ENCODE results near the gene PHYKPL.

DNA sequence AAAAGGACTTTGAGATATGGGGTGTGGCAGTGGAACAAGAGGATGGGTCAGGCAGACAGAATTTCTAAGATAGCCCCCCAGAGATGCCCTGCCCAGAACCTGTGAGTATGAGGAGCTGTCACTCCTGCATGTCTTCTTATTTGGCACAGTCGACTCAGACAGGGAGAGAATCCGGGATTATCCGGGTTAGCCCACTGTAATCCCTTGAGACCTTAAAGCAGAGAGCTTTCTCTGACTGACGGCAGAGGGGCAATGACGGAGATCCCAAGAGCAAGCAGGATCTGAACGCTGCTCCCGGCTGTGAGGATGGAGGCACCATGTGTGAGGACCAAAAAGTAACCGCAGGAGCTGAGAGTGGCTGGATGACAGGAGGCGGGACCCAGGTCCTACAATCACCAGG, 70.1 kb downstream of the PHYKPL start:
- no peak for TF ChIP-seq POLR2A (IDR thresholded peaks at IDR 0.05)
- TF ChIP-seq, protein P1, sequence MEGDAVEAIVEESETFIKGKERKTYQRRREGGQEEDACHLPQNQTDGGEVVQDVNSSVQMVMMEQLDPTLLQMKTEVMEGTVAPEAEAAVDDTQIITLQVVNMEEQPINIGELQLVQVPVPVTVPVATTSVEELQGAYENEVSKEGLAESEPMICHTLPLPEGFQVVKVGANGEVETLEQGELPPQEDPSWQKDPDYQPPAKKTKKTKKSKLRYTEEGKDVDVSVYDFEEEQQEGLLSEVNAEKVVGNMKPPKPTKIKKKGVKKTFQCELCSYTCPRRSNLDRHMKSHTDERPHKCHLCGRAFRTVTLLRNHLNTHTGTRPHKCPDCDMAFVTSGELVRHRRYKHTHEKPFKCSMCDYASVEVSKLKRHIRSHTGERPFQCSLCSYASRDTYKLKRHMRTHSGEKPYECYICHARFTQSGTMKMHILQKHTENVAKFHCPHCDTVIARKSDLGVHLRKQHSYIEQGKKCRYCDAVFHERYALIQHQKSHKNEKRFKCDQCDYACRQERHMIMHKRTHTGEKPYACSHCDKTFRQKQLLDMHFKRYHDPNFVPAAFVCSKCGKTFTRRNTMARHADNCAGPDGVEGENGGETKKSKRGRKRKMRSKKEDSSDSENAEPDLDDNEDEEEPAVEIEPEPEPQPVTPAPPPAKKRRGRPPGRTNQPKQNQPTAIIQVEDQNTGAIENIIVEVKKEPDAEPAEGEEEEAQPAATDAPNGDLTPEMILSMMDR (IDR thresholded peaks at IDR 0.05), result no peak

Measured in adrenal gland (tissue), 5 donors.